RWPE2 (cell line): ENCODE results near the gene CMKLR1.

Experiments
- ATAC-seq: fragments of 200-7000 bp; cut with Tn5 transposase; 3 replicates; pipeline ENCODE4 v1.9.1; 2021; ENCODE audit warnings: low read depth
- DNase-seq: peaks from one replicate; pipeline ENCODE4 v3.0.0-alpha.2; 2020; ENCODE audit warnings: low spot score
- H3K27ac ChIP-seq: fragments of 450-650 bp; 2 replicates; pipeline ENCODE4 v1.5.1; 2017; ENCODE audit warnings: mild to moderate bottlenecking; ENCODE audit not compliant: poor library complexity, severe bottlenecking
- H3K27me3 ChIP-seq: fragments of 250-450 bp; sonication (Bioruptor Pico); 2 replicates; pipeline ENCODE4 v1.5.1; 2021; ENCODE audit warnings: mild to moderate bottlenecking, moderate library complexity; ENCODE audit not compliant: insufficient read depth, poor library complexity, severe bottlenecking
- H3K36me3 ChIP-seq: fragments of 250-450 bp; sonication (Bioruptor Pico); 2 replicates; pipeline ENCODE4 v1.5.1; 2020; ENCODE audit warnings: low read depth, mild to moderate bottlenecking, moderate library complexity
- H3K4me1 ChIP-seq: fragments of 250-450 bp; sonication (Bioruptor Pico); 2 replicates; pipeline ENCODE4 v1.5.1; 2021; ENCODE audit warnings: mild to moderate bottlenecking, moderate library complexity; ENCODE audit not compliant: insufficient read depth, poor library complexity, severe bottlenecking
- H3K4me3 ChIP-seq: fragments of 250-450 bp; sonication (Bioruptor Pico); 2 replicates; pipeline ENCODE4 v1.5.1; 2021; ENCODE audit warnings: mild to moderate bottlenecking, moderate library complexity; ENCODE audit not compliant: severe bottlenecking
- H3K9me3 ChIP-seq: fragments of 250-450 bp; sonication (Bioruptor Pico); 2 replicates; pipeline ENCODE4 v1.5.1; 2021; ENCODE audit warnings: mild to moderate bottlenecking, moderate library complexity; ENCODE audit not compliant: severe bottlenecking
- TF ChIP-seq, protein P1 (sequence below): fragments of 450-650 bp; IDR thresholded peaks from one replicate; pipeline ENCODE4 v1.5.1; 2017; ENCODE audit warnings: mild to moderate bottlenecking, moderate library complexity; ENCODE audit not compliant: poor library complexity, severe bottlenecking

CMKLR1 gene

DNA sequence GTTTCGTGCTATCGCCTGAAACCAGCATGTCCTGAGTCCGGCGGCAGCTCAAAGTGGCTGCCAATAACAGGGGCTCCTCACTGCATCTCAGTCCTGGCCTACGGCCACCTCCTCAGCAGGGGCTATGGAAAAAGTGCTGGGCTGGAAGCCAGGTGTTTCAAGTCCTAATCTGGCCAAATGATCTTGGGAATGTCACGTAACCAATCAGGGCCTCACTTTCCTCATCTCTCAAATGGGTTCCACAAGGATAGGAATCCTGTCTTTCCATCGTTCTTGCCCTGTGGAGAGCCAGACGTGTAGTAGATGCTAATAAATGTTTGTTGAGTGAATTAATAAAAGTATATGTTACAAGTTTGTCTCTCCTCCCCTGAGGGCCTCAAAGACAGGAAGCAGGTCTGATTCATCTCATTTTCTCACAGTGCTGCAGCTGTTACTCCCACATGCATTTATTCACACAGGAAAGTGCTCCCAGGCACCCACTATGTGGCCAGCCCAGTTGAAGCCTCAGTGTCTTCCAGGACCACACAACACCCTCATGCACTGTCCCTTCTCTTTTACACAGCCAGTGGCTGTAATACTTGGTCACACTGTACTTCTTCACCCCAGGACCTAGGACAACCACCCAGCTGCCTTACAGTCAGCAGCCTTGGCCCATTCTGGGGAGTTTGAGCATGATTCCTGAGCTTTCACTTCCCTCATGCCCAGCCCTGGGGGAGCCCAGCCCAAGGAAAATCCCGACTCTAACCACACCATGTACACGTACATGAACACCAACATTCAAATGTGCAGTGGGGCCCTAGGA is 5.0 kb downstream of the CMKLR1 start:
- Histone ChIP-seq H3K4me3 (no peak overlapping the region), H3K9me3 (no peaks in the 10 kb centered on the region), H3K36me3 (no peaks in the 10 kb centered on the region), H3K27ac (no peak overlapping the region), H3K4me1 (no peaks in the 10 kb centered on the region), H3K27me3 (peaks cover 10% of the 10 kb centered on the region)
- ATAC-seq (peak; percentile 62; the same call in 2 of the 3 replicates), DNase-seq (peak; percentile 9)
- TF ChIP-seq, protein P1, sequence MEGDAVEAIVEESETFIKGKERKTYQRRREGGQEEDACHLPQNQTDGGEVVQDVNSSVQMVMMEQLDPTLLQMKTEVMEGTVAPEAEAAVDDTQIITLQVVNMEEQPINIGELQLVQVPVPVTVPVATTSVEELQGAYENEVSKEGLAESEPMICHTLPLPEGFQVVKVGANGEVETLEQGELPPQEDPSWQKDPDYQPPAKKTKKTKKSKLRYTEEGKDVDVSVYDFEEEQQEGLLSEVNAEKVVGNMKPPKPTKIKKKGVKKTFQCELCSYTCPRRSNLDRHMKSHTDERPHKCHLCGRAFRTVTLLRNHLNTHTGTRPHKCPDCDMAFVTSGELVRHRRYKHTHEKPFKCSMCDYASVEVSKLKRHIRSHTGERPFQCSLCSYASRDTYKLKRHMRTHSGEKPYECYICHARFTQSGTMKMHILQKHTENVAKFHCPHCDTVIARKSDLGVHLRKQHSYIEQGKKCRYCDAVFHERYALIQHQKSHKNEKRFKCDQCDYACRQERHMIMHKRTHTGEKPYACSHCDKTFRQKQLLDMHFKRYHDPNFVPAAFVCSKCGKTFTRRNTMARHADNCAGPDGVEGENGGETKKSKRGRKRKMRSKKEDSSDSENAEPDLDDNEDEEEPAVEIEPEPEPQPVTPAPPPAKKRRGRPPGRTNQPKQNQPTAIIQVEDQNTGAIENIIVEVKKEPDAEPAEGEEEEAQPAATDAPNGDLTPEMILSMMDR, result no peak

DNA sequence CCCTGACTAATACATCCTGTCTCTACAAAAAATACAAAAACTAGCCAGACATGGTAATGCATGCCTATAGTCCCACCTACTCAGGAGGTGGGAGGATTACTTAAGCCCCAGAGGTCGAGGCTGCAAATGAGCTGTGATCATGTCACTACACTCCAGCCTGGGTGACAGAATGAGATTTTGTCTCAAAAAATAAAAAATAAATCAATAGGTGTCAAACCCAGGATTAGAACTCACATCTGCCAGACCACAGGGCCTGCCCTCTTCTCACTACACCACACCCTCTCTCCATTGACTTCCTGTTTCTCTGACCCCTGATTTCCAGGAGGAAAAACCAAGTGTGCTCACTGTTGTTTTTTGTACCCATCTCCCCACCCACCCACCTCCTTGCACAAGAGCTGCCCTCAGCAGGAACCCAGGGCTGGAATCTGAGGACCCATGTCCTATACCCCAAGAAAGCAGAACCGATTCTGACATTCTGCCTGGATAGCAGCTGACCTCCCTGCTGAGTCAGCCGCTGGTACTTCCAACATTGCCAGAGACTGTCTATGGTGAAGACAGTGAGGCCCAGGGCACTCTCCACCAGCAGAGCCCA is 6.2 kb downstream of the CMKLR1 start:
- H3K27me3 ChIP-seq, result no peaks in the 10 kb centered on the region
- TF ChIP-seq, protein P1, result no peak
- peak; percentile 15 for DNase-seq
- H3K9me3 ChIP-seq, result no peaks in the 10 kb centered on the region
- no peaks in the 10 kb centered on the region for H3K36me3 ChIP-seq
- H3K4me3 ChIP-seq, result no peak overlapping the region
- H3K4me1 ChIP-seq, result no peaks in the 10 kb centered on the region
- H3K27ac ChIP-seq, result no peak overlapping the region
- ATAC-seq, result peak; percentile 33; the same call in 1 of the 3 replicates

GRCh38 chr12:108328420-108328819 is 10.7 kb downstream of the CMKLR1 start:
- DNase-seq (no peak), ATAC-seq (no peak)
- no peaks in the 10 kb centered on the region for H3K4me1 ChIP-seq
- no peaks in the 10 kb centered on the region for H3K36me3 ChIP-seq
- H3K27ac ChIP-seq, result no peak overlapping the region
- no peak overlapping the region for H3K4me3 ChIP-seq
- TF ChIP-seq, protein P1, result no peak
- H3K27me3 ChIP-seq, result peaks cover 10% of the 10 kb centered on the region
- H3K9me3 ChIP-seq, result no peaks in the 10 kb centered on the region

- H3K4me3 ChIP-seq, result no peak overlapping the region
Measured at GRCh38 chr12:108327621-108328344, 11.3 kb downstream of the CMKLR1 start.

More at GRCh38 chr12:108327621-108328344, 11.3 kb downstream of the CMKLR1 start:
- Histone ChIP-seq H3K9me3 (no peaks in the 10 kb centered on the region), H3K36me3 (no peaks in the 10 kb centered on the region), H3K4me1 (no peaks in the 10 kb centered on the region), H3K27ac (no peak overlapping the region), H3K27me3 (peaks cover 13% of the 10 kb centered on the region)
- ATAC-seq, result no peak
- TF ChIP-seq, protein P1, result no peak
- DNase-seq, result no peak
